GM19328 (cell line): ENCODE data around the gene CELSR1.

ENCODE experiments used
- ATAC-seq: cut with Tn5 transposase; IDR thresholded peaks from one replicate; pipeline ENCODE4 v1.9.1; 2021; ENCODE audit warnings: mild to moderate bottlenecking, moderate library complexity; ENCODE audit not compliant: unreplicated experiment

The CELSR1 gene

GRCh38 chr22:46576556-46577367 is 39.3 kb upstream of the CELSR1 start:
- peak; percentile 49 for ATAC-seq

GRCh38 chr22:46575911-46576555 is 38.6 kb upstream of the CELSR1 start:
- ATAC-seq = no peak

- ATAC-seq = no peak
These were observed 37.8 kb upstream of the CELSR1 start for GRCh38 chr22:46574993-46575910.

GRCh38 chr22:46574438-46574992 is 37.1 kb upstream of the CELSR1 start:
- no peak for ATAC-seq

GRCh38 chr22:46573781-46574437 is 36.5 kb upstream of the CELSR1 start:
- no peak for ATAC-seq

- no peak for ATAC-seq
These were observed 35.7 kb upstream of the CELSR1 start for GRCh38 chr22:46572911-46573780.

- no peak for ATAC-seq
These were observed 34.3 kb upstream of the CELSR1 start for GRCh38 chr22:46571642-46572250.

- ATAC-seq = no peak
These were observed 32.7 kb upstream of the CELSR1 start for GRCh38 chr22:46569848-46570695.

GRCh38 chr22:46569055-46569847 is 31.8 kb upstream of the CELSR1 start:
- no peak for ATAC-seq

- ATAC-seq = no peak
These were observed 30.8 kb upstream of the CELSR1 start for GRCh38 chr22:46568102-46568809.

- no peak for ATAC-seq
These were observed 30.1 kb upstream of the CELSR1 start for GRCh38 chr22:46567471-46567870.

GRCh38 chr22:46564084-46564714 is 26.8 kb upstream of the CELSR1 start:
- no peak for ATAC-seq

- ATAC-seq = no peak
These were observed 26.1 kb upstream of the CELSR1 start for GRCh38 chr22:46563381-46564083.

- ATAC-seq = no peak
These were observed 24.1 kb upstream of the CELSR1 start for GRCh38 chr22:46561435-46561905.

GRCh38 chr22:46560696-46561295 is 23.4 kb upstream of the CELSR1 start:
- no peak for ATAC-seq
